SU-DHL-6 (cell line): Measurements from ENCODE around the gene DLX6.

Source experiments
- EZH2phosphoT487 ChIP-seq: fragments of 200-600 bp; sonication (generic), shearing (Covaris generic); conservative IDR thresholded peaks from 2 replicates; pipeline ENCODE4 v1.6.1; 2018; ENCODE audit warnings: mild to moderate bottlenecking, antibody characterized with exemption, low read length, moderate library complexity, mixed read lengths
- TF ChIP-seq, protein P1 (sequence below): fragments of 200-600 bp; sonication (generic); IDR thresholded peaks from one replicate; pipeline ENCODE4 v1.5.1; 2017; ENCODE audit warnings: antibody characterized with exemption, mild to moderate bottlenecking, low read length, moderate library complexity; ENCODE audit not compliant: insufficient read depth, poor library complexity, severe bottlenecking

GRCh38 chr7:97009753-97010732 is 4.7 kb downstream of the DLX6 start:
- TF ChIP-seq, protein P1, sequence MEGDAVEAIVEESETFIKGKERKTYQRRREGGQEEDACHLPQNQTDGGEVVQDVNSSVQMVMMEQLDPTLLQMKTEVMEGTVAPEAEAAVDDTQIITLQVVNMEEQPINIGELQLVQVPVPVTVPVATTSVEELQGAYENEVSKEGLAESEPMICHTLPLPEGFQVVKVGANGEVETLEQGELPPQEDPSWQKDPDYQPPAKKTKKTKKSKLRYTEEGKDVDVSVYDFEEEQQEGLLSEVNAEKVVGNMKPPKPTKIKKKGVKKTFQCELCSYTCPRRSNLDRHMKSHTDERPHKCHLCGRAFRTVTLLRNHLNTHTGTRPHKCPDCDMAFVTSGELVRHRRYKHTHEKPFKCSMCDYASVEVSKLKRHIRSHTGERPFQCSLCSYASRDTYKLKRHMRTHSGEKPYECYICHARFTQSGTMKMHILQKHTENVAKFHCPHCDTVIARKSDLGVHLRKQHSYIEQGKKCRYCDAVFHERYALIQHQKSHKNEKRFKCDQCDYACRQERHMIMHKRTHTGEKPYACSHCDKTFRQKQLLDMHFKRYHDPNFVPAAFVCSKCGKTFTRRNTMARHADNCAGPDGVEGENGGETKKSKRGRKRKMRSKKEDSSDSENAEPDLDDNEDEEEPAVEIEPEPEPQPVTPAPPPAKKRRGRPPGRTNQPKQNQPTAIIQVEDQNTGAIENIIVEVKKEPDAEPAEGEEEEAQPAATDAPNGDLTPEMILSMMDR = no peak
- no peak for TF ChIP-seq EZH2phosphoT487
